Ovary (tissue), 9 donors: ENCODE data around the gene DNAJC12. TPM values are rescaled to one million over a fixed set of nuclear protein-coding genes. Genes with fewer than 3 reads are reported as not detected.
"Not testable (repeated sequence)": the region's sequence is repeated elsewhere in the genome, so short reads cannot be mapped to it uniquely, and the experiment has no call there.

Source experiments
- DNase-seq, 5 donors: peaks; one replicate each; pipeline ENCODE4 v3.0.0-alpha.2; 2019 to 2020
- H3K27ac ChIP-seq, 2 donors: fragments of 200-600 bp; one replicate each; pipeline versions ENCODE4 v1.5.1 to v1.8.0; 2019 to 2022
- H3K27me3 ChIP-seq: fragments of 200-600 bp; one replicate; pipeline ENCODE4 v1.8.0; 2022
- H3K36me3 ChIP-seq: fragments of 200-600 bp; sonication (generic); one replicate; pipeline ENCODE4 v1.5.1; 2019
- H3K4me1 ChIP-seq: one replicate; pipeline ENCODE4 v1.8.1; 2013; ENCODE audit warnings: mild to moderate bottlenecking, moderate library complexity; ENCODE audit not compliant: insufficient read depth
- H3K4me3 ChIP-seq: fragments of 200-600 bp; sonication (generic); one replicate; pipeline ENCODE4 v1.5.1; 2017
- H3K9me3 ChIP-seq, 2 donors: fragments of 200-600 bp in 1 of 2; sonication (generic) in 1 of 2; one replicate each; pipeline versions ENCODE4 v1.5.1 to v1.8.1; 2013 to 2019; ENCODE audit warnings: mild to moderate bottlenecking in 1 of 2, moderate library complexity in 1 of 2
- EP300 ChIP-seq: sonication (generic); formaldehyde crosslinking; IDR thresholded peaks from one replicate; pipeline ENCODE4 v1.6.1; 2017; ENCODE audit warnings: antibody characterized with exemption
- POLR2A ChIP-seq: fragments of 450-650 bp; IDR thresholded peaks from one replicate; pipeline ENCODE4 v1.6.1; 2017; ENCODE audit warnings: antibody characterized with exemption, mild to moderate bottlenecking, moderate library complexity
- WGBS, 3 donors: extraction: QIAGEN DNeasy Blood & Tissue Kit in 1 of 3; methylation state at CpG; one replicate each; pipeline versions ENCODE4 v1.1.5 to v1.1.7; 2013 to 2017; 5-methylcytosine and 5-hydroxymethylcytosine counted together
- intact Hi-C, 4 donors: fragments of 100-400 bp; cut with DNase I; formaldehyde crosslinking; loops; one replicate each; pipeline versions ENCODE4 v1.11.0 to v1.15.1; 2022 to 2023
- polyA plus RNA-seq, 2 donors: library from polyadenylated mRNA; stranded (reverse); fragments of 200-250 nt in 1 of 2; fragments of 350-450 nt in 1 of 2; fragmentation: Illumina TruSeq in 1 of 2; extraction: RNeasy Lipid Tissue Mini Kit (QIAGEN cat#74804) in 1 of 2; gene quantifications; one replicate each; pipeline ENCODE4 v1.2.3, GENCODE V29; 2013 to 2014
- total RNA-seq, 7 donors: library from RNA; depleted of rRNA in 2 of 7; stranded (reverse); fragments of >200 nt in 2 of 7; fragmentation: NEBNext Ultra II Directional in 3 of 7; extraction: Animal tissue kit (Norgen Biotek cat#: 25700) in 3 of 7; gene quantifications; one replicate each; pipeline versions ENCODE4 v1.1.0 to v1.2.4, GENCODE V29; 2016 to 2023
- TF ChIP-seq, protein P1 (sequence below), 3 donors: fragments of 450-650 bp in 2 of 3; fragments of 200-600 bp in 1 of 3; IDR thresholded peaks; one replicate each; pipeline versions ENCODE4 v1.5.1 to v1.8.0; 2016 to 2022; ENCODE audit warnings: antibody characterized with exemption in 3 of 3, mild to moderate bottlenecking in 1 of 3
- donor health status: DM: no; HTN: no; CAD: no; lungs with moderate emphysema.
- donor health status: DM: no; HTN: no; CAD: no.
- donor health status: Bipolar disorder and iron deficiency.
- donor health status: DM: yes; HTN: yes; CAD: no.
- donor health status: DM: no; HTN: no; CAD: no.
- donor health status: DM: yes; HTN: yes; CAD: no.

DNAJC12 gene
- total and polyA plus RNA-seq, 9 donors = 8.3 to 17.5 (median 11.2) TPM

DNA sequence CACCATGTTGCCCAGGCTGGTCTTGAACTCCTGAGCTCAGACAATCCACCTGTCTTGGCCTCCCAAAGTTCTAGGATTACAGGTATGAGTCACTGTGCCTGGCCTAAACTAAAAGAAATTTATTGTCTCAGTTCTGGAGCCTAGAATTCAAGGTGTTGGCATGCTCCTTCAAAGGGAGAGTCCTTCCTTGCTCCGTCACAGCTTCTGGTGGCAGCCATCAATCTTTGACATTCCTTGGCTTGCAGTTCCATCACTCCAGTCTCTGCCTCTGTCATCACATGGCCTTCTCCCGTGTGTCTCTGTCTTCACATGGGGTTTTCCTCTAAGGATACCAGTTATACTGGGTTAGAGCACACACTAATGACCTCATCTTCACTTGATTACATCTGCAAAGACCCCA, 55.5 kb downstream of the DNAJC12 start:
- H3K27ac ChIP-seq = no peak overlapping the region
- TF ChIP-seq EP300 = no peak
- no peak for TF ChIP-seq POLR2A
- TF ChIP-seq, protein P1, sequence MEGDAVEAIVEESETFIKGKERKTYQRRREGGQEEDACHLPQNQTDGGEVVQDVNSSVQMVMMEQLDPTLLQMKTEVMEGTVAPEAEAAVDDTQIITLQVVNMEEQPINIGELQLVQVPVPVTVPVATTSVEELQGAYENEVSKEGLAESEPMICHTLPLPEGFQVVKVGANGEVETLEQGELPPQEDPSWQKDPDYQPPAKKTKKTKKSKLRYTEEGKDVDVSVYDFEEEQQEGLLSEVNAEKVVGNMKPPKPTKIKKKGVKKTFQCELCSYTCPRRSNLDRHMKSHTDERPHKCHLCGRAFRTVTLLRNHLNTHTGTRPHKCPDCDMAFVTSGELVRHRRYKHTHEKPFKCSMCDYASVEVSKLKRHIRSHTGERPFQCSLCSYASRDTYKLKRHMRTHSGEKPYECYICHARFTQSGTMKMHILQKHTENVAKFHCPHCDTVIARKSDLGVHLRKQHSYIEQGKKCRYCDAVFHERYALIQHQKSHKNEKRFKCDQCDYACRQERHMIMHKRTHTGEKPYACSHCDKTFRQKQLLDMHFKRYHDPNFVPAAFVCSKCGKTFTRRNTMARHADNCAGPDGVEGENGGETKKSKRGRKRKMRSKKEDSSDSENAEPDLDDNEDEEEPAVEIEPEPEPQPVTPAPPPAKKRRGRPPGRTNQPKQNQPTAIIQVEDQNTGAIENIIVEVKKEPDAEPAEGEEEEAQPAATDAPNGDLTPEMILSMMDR (IDR thresholded peaks at IDR 0.05) = no peak
- no peaks in the 10 kb centered on the region for H3K36me3 ChIP-seq
- no peaks in the 10 kb centered on the region for H3K4me1 ChIP-seq
- 78 to 84% (median 81%) methylated on average over 2 of the region's 2 CpGs for WGBS, 3 donors
- no peak overlapping the region for H3K4me3 ChIP-seq
- no peaks in the 10 kb centered on the region for H3K9me3 ChIP-seq
- no peak for DNase-seq
- H3K27me3 ChIP-seq = no peaks in the 10 kb centered on the region
- intact Hi-C loops = no loop called here

- Histone ChIP-seq H3K4me1 (no peaks in the 10 kb centered on the region), H3K27me3 (no peaks in the 10 kb centered on the region), H3K27ac (no peak overlapping the region), H3K4me3 (no peak overlapping the region), H3K9me3 (no peaks in the 10 kb centered on the region), H3K36me3 (no peaks in the 10 kb centered on the region)
- intact Hi-C loops = no loop called here
- TF ChIP-seq POLR2A = no peak
- no peak for TF ChIP-seq EP300
- TF ChIP-seq, protein P1 (IDR thresholded peaks at IDR 0.05) = no peak
- 50 to 53% (median 51%) methylated on average over 4 of the region's 4 CpGs for WGBS, 3 donors
- DNase-seq = no peak
Measured at GRCh38 chr10:67780759-67781538, 57.0 kb downstream of the DNAJC12 start.

GRCh38 chr10:67780204-67780621, 57.8 kb downstream of the DNAJC12 start:
- H3K27me3 ChIP-seq, DNase-seq, H3K9me3 ChIP-seq, H3K4me3 ChIP-seq, intact Hi-C loops, H3K4me1 ChIP-seq, H3K27ac ChIP-seq, H3K36me3 ChIP-seq: not testable (repeated sequence)
- 36 to 46% (median 42%) methylated on average over 5 of the region's 5 CpGs for WGBS, 3 donors

- intact Hi-C loops = loop anchor here in 3 of 4 donors (10.0 kb wide), 2 partner anchors 85 to 115 kb away; partner anchors contain the start of gene CTNNA3 (in 2 of the 3)
- H3K4me1 ChIP-seq = no peaks in the 10 kb centered on the region
- H3K27me3 ChIP-seq = no peaks in the 10 kb centered on the region
- 0 to 1% (median 0%) methylated on average over 4 of the region's 4 CpGs for WGBS, 3 donors
- no peak overlapping the region for H3K27ac ChIP-seq
- no peaks in the 10 kb centered on the region for H3K36me3 ChIP-seq
- H3K4me3 ChIP-seq = no peak overlapping the region
- H3K9me3 ChIP-seq = no peaks in the 10 kb centered on the region
- no peak for TF ChIP-seq EP300
- TF ChIP-seq, protein P1 (IDR thresholded peaks at IDR 0.05) = peak; percentile 51 to 62 (median 54)
- DNase-seq = peak in 4 of 5 donors; percentile 29 to 69 (median 57)
Measured at GRCh38 chr10:67779465-67780203, 58.4 kb downstream of the DNAJC12 start.
